ENCODE measurements around the gene IL18BP.

- TF ChIP-seq, protein P1, sequence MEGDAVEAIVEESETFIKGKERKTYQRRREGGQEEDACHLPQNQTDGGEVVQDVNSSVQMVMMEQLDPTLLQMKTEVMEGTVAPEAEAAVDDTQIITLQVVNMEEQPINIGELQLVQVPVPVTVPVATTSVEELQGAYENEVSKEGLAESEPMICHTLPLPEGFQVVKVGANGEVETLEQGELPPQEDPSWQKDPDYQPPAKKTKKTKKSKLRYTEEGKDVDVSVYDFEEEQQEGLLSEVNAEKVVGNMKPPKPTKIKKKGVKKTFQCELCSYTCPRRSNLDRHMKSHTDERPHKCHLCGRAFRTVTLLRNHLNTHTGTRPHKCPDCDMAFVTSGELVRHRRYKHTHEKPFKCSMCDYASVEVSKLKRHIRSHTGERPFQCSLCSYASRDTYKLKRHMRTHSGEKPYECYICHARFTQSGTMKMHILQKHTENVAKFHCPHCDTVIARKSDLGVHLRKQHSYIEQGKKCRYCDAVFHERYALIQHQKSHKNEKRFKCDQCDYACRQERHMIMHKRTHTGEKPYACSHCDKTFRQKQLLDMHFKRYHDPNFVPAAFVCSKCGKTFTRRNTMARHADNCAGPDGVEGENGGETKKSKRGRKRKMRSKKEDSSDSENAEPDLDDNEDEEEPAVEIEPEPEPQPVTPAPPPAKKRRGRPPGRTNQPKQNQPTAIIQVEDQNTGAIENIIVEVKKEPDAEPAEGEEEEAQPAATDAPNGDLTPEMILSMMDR (IDR thresholded peaks at IDR 0.05): no peak
- TF ChIP-seq ZFX (IDR thresholded peaks at IDR 0.05; ENCODE audit: borderline replicate concordance): no peak
These were observed 14.4 kb downstream of the IL18BP start for GRCh38 chr11:72012897-72013721.
